SK-N-SH treated with all-trans-retinoic acid at 6 μM for 48 hours (cell line): Measurements from ENCODE around the gene LSMEM2.
"Not testable (repeated sequence)": the region's sequence is repeated elsewhere in the genome, so short reads cannot be mapped to it uniquely, and the experiment has no call there.

Experiments used
- ATAC-seq: fragments of 200-7000 bp; cut with Tn5 transposase; 3 replicates; pipeline ENCODE4 v1.9.1; 2020; ENCODE audit warnings: mild to moderate bottlenecking, moderate library complexity
- ARNTL ChIP-seq: fragments of 450-650 bp; formaldehyde crosslinking; IDR thresholded peaks from 2 replicates; pipeline ENCODE4 v1.5.0; 2020; ENCODE audit warnings: low read depth, mild to moderate bottlenecking, moderate library complexity, borderline replicate concordance
- BACH2 ChIP-seq: fragments of 250-450 bp; sonication (Bioruptor Pico); IDR thresholded peaks from 2 replicates; pipeline ENCODE4 v1.9.0; 2021; ENCODE audit warnings: mild to moderate bottlenecking, borderline replicate concordance
- ESRRG ChIP-seq: fragments of 250-450 bp; sonication (Bioruptor Pico); IDR thresholded peaks from 2 replicates; pipeline ENCODE4 v1.6.1; 2021; ENCODE audit warnings: mild to moderate bottlenecking
- GLIS3 ChIP-seq: fragments of 250-450 bp; sonication (Bioruptor Pico); IDR thresholded peaks from 2 replicates; pipeline ENCODE4 v1.5.0; 2020; ENCODE audit warnings: mild to moderate bottlenecking, moderate library complexity
- ISL1 ChIP-seq: fragments of 250-450 bp; sonication (Bioruptor Pico); IDR thresholded peaks from 2 replicates; pipeline ENCODE4 v2.1.2; 2022; ENCODE audit warnings: mild to moderate bottlenecking, moderate library complexity
- OSR1 ChIP-seq: fragments of 250-450 bp; sonication (Bioruptor Pico); IDR thresholded peaks from 2 replicates; pipeline ENCODE4 v1.8.0; 2022; ENCODE audit warnings: moderate library complexity, mild to moderate bottlenecking, inconsistent platforms
- PPARA ChIP-seq: fragments of 250-450 bp; sonication (Bioruptor Pico); IDR thresholded peaks from 2 replicates; pipeline ENCODE4 v1.5.0; 2020; ENCODE audit warnings: mild to moderate bottlenecking, borderline replicate concordance
- RARB ChIP-seq: fragments of 250-450 bp; sonication (Bioruptor Pico); IDR thresholded peaks from 2 replicates; pipeline ENCODE4 v1.8.0; 2021; ENCODE audit warnings: mild to moderate bottlenecking, moderate library complexity
- SNAI2 ChIP-seq: fragments of 250-450 bp; sonication (Bioruptor Pico); IDR thresholded peaks from 2 replicates; pipeline ENCODE4 v1.5.0; 2020; ENCODE audit warnings: mild to moderate bottlenecking, moderate library complexity
- TCF4 ChIP-seq: fragments of 250-450 bp; sonication (Bioruptor Pico); IDR thresholded peaks from 2 replicates; pipeline ENCODE4 v1.8.0; 2021; ENCODE audit warnings: mild to moderate bottlenecking, moderate library complexity, borderline replicate concordance
- TOX ChIP-seq: fragments of 250-450 bp; sonication (Bioruptor Pico); IDR thresholded peaks from 2 replicates; pipeline ENCODE4 v1.8.0; 2021; ENCODE audit warnings: mild to moderate bottlenecking, moderate library complexity, borderline replicate concordance
- ZC3H10 ChIP-seq: fragments of 250-450 bp; sonication (Bioruptor Pico); IDR thresholded peaks from 2 replicates; pipeline ENCODE4 v1.5.1; 2021; ENCODE audit warnings: mild to moderate bottlenecking, moderate library complexity
- ZNF565 ChIP-seq: fragments of 450-650 bp; formaldehyde crosslinking; conservative IDR thresholded peaks from 2 replicates; pipeline ENCODE4 v1.5.0; 2020; ENCODE audit warnings: low read depth, mild to moderate bottlenecking, moderate library complexity
- ZNF70 ChIP-seq: fragments of 450-650 bp; formaldehyde crosslinking; IDR thresholded peaks from 2 replicates; pipeline ENCODE4 v1.5.0; 2020; ENCODE audit warnings: mild to moderate bottlenecking, moderate library complexity
- ZNF8 ChIP-seq: fragments of 450-650 bp; formaldehyde crosslinking; IDR thresholded peaks from 2 replicates; pipeline ENCODE4 v1.5.0; 2020; ENCODE audit warnings: mild to moderate bottlenecking, moderate library complexity
- TF ChIP-seq, protein P1 (sequence below): fragments of 250-450 bp; sonication (Bioruptor Pico); IDR thresholded peaks from 2 replicates; pipeline ENCODE4 v1.5.1; 2020; ENCODE audit warnings: low read depth, mild to moderate bottlenecking, moderate library complexity
- TF ChIP-seq, protein P2 (sequence below): fragments of 250-450 bp; sonication (Bioruptor Pico); IDR thresholded peaks from 2 replicates; pipeline ENCODE4 v1.5.0; 2020; ENCODE audit warnings: mild to moderate bottlenecking, moderate library complexity
- TF ChIP-seq, protein P3 (sequence below): fragments of 250-450 bp; sonication (Bioruptor Pico); IDR thresholded peaks from 2 replicates; pipeline ENCODE4 v1.8.0; 2021; ENCODE audit warnings: low read depth, mild to moderate bottlenecking, moderate library complexity, borderline replicate concordance
- TF ChIP-seq, protein P4 (sequence below): fragments of 250-450 bp; sonication (Bioruptor Pico); IDR thresholded peaks from 2 replicates; pipeline ENCODE4 v1.5.1; 2021; ENCODE audit warnings: mild to moderate bottlenecking, moderate library complexity
- TF ChIP-seq, protein P5 (sequence below): fragments of 250-450 bp; sonication (Bioruptor Pico); IDR thresholded peaks from 2 replicates; pipeline ENCODE4 v1.8.0; 2020; ENCODE audit warnings: mild to moderate bottlenecking, moderate library complexity, borderline replicate concordance

Gene LSMEM2

DNA sequence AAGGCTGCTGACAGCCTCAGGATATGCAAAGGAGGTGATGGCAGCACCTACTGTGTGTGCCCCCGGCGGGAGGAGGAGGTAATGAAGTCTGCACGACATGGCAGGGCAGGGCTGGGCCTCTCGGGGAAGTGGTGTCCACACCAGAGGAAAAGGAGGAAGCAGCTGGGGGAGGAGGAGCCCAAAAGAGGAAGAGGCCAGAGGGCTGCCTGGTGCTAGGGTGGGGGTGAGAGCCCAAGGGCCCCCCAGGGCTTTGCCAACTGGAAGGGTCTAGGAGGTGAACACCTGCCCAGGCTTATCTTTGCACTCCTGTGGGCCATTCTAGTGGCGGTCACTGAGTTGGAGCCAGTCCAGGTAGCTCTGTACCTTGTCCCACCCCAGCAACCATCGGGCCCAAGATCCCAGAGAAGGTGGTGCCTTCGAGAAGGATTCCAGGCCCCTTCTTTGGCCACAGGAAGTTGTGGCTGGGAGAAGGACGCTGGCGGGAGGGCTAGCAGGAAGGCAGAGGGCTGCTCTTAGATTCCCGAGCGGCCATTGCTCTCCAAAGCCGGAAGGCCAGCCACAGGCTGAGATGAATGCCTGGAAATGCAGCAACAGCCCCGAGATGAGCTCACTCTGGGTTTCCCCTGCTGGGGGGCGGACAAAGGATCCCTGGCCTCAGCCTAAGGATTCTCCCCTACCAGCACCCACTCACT lies 35.9 kb upstream of the LSMEM2 start:
- TF ChIP-seq OSR1, result no peak
- no peak for TF ChIP-seq ZNF565 (CRISPR knock-in tag)
- no peak for TF ChIP-seq RARB (CRISPR knock-in tag)
- TF ChIP-seq ZC3H10, result no peak
- TF ChIP-seq, protein P1, sequence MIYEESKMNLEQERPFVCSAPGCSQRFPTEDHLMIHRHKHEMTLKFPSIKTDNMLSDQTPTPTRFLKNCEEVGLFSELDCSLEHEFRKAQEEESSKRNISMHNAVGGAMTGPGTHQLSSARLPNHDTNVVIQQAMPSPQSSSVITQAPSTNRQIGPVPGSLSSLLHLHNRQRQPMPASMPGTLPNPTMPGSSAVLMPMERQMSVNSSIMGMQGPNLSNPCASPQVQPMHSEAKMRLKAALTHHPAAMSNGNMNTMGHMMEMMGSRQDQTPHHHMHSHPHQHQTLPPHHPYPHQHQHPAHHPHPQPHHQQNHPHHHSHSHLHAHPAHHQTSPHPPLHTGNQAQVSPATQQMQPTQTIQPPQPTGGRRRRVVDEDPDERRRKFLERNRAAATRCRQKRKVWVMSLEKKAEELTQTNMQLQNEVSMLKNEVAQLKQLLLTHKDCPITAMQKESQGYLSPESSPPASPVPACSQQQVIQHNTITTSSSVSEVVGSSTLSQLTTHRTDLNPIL (CRISPR knock-in tag), result no peak
- TF ChIP-seq, protein P2, sequence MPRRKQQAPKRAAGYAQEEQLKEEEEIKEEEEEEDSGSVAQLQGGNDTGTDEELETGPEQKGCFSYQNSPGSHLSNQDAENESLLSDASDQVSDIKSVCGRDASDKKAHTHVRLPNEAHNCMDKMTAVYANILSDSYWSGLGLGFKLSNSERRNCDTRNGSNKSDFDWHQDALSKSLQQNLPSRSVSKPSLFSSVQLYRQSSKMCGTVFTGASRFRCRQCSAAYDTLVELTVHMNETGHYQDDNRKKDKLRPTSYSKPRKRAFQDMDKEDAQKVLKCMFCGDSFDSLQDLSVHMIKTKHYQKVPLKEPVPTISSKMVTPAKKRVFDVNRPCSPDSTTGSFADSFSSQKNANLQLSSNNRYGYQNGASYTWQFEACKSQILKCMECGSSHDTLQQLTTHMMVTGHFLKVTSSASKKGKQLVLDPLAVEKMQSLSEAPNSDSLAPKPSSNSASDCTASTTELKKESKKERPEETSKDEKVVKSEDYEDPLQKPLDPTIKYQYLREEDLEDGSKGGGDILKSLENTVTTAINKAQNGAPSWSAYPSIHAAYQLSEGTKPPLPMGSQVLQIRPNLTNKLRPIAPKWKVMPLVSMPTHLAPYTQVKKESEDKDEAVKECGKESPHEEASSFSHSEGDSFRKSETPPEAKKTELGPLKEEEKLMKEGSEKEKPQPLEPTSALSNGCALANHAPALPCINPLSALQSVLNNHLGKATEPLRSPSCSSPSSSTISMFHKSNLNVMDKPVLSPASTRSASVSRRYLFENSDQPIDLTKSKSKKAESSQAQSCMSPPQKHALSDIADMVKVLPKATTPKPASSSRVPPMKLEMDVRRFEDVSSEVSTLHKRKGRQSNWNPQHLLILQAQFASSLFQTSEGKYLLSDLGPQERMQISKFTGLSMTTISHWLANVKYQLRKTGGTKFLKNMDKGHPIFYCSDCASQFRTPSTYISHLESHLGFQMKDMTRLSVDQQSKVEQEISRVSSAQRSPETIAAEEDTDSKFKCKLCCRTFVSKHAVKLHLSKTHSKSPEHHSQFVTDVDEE (CRISPR knock-in tag), result no peak
- no peak for TF ChIP-seq TCF4 (CRISPR knock-in tag)
- TF ChIP-seq ZNF70 (CRISPR knock-in tag), result no peak
- no peak for TF ChIP-seq ISL1 (CRISPR knock-in tag)
- no peak for TF ChIP-seq GLIS3 (CRISPR knock-in tag)
- no peak for TF ChIP-seq ESRRG (CRISPR knock-in tag)
- no peak for TF ChIP-seq ARNTL (CRISPR knock-in tag)
- ATAC-seq, result no peak

DNA sequence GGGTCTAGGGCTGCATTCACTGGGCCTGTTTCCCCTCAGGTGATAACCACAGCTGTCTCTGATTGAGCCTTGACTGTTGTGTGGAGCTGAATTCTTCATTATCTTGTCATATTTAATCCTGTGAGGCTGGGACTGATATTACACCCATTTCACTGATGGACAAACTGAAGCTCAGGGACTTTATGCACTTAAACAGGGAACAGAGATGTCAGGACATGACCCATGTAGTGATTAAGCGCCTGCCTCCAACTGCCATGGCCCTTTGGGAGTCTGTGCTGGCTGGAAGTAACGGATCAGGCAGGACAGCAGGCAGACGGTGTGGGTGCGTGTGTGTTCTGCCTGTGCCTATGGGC lies 35.4 kb upstream of the LSMEM2 start:
- no peak for TF ChIP-seq TOX (CRISPR knock-in tag)
- ATAC-seq, result no peak

DNA sequence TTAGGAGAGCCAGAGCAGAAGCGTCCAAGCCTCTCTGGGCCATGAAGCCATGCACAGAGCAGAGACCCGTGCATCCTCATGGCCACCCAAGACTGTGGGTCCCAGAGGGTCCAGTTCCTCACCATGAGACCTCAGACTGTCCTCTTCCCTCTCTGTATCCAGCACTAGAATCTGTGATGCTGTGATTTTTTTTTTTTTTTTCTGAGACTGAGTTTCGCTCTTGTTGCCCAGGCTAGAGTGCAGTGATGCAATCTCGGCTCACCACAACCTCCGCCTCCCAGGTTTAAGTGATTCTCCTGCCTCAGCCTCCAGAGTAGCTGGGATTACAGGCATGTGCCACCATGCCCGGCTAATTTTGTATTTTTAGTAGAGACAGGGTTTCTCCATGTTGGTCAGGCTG lies 34.1 kb upstream of the LSMEM2 start:
- ATAC-seq, result not testable (repeated sequence)

DNA sequence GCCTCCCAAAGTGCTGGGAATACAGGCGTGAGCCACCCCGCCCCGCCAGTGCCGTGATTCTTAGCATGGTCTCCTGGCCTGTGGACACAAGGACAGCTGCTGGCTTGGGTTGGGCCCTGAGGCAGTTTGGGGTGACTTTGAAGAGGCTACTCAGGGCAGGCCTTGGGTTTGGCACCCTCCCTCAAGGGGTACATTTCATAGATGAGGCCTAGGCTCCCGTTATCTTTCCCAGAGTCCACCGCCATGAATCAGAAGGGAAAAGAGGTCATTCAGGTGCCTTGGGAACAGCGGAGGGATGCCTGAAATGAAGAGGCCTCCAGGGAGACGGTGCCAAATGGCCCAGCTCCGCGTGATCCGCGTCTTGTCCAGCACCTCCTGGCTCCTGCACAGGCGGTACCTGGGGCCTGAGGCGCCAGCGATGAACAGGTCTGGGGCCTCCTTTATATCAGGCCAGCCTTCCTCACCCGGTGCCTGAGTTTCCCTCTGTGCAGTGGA lies 33.6 kb upstream of the LSMEM2 start:
- no peak for TF ChIP-seq RARB (CRISPR knock-in tag)
- TF ChIP-seq, protein P1 (CRISPR knock-in tag), result no peak
- TF ChIP-seq, protein P3, sequence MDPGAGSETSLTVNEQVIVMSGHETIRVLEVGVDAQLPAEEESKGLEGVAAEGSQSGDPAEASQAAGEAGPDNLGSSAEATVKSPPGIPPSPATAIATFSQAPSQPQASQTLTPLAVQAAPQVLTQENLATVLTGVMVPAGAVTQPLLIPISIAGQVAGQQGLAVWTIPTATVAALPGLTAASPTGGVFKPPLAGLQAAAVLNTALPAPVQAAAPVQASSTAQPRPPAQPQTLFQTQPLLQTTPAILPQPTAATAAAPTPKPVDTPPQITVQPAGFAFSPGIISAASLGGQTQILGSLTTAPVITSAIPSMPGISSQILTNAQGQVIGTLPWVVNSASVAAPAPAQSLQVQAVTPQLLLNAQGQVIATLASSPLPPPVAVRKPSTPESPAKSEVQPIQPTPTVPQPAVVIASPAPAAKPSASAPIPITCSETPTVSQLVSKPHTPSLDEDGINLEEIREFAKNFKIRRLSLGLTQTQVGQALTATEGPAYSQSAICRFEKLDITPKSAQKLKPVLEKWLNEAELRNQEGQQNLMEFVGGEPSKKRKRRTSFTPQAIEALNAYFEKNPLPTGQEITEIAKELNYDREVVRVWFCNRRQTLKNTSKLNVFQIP (CRISPR knock-in tag), result no peak
- TF ChIP-seq SNAI2 (CRISPR knock-in tag), result no peak
- TF ChIP-seq ZNF8, result no peak
- TF ChIP-seq, protein P4, sequence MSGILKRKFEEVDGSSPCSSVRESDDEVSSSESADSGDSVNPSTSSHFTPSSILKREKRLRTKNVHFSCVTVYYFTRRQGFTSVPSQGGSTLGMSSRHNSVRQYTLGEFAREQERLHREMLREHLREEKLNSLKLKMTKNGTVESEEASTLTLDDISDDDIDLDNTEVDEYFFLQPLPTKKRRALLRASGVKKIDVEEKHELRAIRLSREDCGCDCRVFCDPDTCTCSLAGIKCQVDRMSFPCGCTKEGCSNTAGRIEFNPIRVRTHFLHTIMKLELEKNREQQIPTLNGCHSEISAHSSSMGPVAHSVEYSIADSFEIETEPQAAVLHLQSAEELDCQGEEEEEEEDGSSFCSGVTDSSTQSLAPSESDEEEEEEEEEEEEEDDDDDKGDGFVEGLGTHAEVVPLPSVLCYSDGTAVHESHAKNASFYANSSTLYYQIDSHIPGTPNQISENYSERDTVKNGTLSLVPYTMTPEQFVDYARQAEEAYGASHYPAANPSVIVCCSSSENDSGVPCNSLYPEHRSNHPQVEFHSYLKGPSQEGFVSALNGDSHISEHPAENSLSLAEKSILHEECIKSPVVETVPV (CRISPR knock-in tag), result no peak
- TF ChIP-seq ARNTL (CRISPR knock-in tag), result no peak
- TF ChIP-seq ISL1 (CRISPR knock-in tag), result no peak
- no peak for TF ChIP-seq OSR1
- no peak for TF ChIP-seq BACH2
- TF ChIP-seq, protein P2 (CRISPR knock-in tag), result no peak
- TF ChIP-seq ZNF70 (CRISPR knock-in tag), result no peak
- no peak for TF ChIP-seq PPARA (CRISPR knock-in tag)
- TF ChIP-seq TOX (CRISPR knock-in tag), result no peak
- TF ChIP-seq, protein P5, sequence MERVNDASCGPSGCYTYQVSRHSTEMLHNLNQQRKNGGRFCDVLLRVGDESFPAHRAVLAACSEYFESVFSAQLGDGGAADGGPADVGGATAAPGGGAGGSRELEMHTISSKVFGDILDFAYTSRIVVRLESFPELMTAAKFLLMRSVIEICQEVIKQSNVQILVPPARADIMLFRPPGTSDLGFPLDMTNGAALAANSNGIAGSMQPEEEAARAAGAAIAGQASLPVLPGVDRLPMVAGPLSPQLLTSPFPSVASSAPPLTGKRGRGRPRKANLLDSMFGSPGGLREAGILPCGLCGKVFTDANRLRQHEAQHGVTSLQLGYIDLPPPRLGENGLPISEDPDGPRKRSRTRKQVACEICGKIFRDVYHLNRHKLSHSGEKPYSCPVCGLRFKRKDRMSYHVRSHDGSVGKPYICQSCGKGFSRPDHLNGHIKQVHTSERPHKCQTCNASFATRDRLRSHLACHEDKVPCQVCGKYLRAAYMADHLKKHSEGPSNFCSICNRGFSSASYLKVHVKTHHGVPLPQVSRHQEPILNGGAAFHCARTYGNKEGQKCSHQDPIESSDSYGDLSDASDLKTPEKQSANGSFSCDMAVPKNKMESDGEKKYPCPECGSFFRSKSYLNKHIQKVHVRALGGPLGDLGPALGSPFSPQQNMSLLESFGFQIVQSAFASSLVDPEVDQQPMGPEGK (CRISPR knock-in tag), result no peak
- TF ChIP-seq, all 23 proteins: peak for 0
- peak; percentile 12; the same call in 2 of the 3 replicates for ATAC-seq
